HS-27A (cell line): ENCODE data around the gene SLC22A31.

Experiments used
- DNase-seq: peaks from one replicate; pipeline ENCODE4 v3.0.0-alpha.2; 2012; ENCODE audit warnings: low read depth, missing footprints

Gene SLC22A31

DNA sequence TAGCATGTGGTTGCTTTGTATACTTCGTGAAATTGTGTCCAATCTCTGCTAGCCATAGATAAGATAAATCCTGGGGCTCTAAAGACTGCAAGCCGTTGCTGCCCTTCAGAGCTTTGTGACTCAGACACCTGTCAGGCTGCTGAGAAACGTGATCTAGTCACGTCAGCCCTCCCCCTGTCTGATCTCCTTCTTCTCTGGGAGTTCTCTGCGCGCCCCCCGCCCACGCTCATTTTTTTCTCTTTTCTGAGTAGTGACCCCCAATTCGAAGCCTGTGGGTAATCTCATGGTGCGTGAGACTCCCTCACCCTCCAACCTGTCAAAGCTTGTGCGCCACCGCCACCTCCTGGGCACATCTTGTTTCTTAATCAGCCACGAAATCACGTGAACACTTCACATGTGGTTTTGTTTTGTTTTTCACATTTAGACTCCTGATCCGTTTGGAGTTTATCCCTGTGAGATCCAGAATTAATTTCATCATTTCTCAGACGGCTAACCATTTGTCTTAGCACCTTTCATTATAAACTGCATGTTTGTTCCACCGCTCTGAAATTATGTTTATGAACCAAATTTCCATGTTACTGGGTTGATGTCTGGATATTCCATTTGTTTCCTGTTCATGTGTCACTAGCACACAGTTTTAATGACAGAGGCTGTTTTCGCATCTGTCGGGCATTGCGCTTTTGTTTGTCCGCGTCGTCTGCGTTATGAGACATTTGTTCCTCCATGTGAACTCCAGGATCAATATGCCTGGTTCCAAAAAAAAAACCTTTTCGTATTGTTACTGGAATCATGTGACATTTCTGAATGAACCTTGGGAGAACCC lies 16.2 kb upstream of the SLC22A31 start:
- DNase-seq: no peak

DNA sequence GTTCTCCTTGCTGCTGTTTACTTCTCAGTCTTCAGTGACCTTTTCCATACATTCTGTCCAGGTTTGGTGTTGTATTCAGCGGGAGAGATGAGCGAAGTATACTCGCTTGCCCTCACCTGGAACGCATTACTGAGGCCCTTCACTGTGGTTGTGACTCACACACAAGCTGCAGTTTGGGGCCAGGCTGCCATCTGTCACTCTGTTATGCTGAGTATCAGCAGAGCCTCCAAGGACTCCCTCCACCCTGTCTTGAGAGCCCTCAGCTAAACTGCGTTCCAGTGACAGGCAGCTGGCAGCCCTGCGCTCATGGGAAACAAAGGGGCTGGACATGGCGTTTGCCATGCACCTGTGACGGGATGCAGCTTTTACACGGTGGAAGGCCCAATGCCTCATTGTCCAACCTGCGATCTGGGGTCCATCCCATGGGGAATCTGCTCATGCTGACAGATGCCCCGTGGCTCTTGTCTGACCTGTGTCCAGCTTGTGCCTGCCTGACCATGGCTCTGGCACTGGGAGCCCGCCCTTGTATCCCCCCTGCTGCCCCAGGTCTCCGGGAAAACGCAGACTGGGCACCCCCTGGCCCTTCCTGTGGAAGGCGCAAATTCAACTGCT lies 10.7 kb upstream of the SLC22A31 start:
- DNase-seq: no peak

DNA sequence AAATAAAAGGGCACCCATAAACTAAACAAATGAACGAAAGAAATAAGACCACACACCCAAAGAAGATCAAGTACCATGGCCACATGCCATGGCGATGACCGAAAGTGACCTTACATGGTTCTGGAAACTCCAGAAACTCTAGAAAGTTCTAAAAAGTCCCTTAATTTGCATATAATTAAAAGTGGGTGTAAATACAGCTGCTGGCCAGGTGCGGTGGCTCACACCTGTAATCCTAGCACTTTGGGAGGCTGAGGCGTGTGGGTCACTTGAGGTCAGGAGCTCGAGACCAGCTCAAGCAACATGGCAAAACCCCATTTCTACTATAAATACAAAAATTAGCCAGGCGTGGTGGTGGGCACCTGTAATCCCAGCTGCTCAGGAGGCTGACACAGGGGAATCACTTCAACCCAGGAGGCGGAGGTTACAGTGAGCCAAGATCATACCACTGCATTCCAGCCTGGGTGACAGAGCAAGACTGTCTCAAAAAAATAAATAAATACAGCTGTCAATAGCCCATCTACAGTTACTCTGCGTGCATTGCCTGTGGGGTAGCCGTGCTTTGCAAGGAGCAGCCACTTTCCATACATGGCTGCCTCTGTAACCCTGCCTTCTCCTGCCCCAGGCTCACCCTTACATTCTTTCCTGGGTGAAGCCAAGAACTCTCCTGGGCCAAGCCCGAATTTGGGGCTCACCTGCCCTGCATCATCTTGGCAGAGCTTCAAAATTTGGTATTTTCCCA lies 10.0 kb upstream of the SLC22A31 start:
- DNase-seq: no peak

DNA sequence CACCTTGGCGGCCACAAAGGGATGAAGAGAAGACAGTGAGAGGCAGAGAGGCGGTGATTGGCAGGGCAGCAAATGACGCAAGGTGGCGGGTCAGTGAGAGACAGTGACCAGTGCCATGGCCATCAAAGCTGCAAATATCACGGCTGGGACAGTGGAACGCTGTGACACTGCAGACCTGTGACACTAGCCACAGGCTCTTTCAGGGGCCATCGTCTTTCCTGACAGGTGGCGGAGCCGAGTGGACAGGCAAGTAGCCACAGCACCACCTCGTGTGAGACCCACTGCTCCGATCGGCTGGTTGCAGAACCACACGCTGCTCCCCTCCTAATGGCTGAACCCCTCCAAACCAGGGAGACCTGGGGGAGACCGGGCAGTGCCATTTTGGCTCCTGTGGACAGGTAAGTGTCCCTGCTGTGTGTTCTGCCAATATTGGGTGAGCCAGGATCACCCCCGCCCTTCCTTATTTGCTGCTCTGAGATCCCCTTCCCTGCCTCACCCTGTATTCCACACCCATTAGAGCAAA lies 9.2 kb upstream of the SLC22A31 start:
- DNase-seq: no peak

DNA sequence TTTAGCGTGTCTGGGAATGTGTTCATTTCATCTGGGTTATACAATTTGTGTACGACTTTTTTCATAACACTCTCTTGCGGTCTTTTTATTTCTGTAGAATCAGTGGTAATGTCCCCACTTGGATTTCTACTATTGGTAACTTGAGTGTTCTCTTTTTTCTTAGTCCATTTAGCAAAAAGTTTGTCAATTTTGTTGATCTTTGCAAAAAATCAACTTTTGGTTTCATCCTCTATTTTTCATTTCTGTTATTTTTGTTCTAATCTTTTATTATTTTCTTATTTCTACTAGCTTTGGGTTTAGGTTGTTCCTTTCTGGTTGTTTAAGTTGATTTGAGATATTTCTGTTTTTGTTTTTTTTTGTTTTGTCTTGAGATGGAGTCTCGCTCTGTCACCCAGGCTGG lies 7.7 kb upstream of the SLC22A31 start:
- no peak for DNase-seq

DNA sequence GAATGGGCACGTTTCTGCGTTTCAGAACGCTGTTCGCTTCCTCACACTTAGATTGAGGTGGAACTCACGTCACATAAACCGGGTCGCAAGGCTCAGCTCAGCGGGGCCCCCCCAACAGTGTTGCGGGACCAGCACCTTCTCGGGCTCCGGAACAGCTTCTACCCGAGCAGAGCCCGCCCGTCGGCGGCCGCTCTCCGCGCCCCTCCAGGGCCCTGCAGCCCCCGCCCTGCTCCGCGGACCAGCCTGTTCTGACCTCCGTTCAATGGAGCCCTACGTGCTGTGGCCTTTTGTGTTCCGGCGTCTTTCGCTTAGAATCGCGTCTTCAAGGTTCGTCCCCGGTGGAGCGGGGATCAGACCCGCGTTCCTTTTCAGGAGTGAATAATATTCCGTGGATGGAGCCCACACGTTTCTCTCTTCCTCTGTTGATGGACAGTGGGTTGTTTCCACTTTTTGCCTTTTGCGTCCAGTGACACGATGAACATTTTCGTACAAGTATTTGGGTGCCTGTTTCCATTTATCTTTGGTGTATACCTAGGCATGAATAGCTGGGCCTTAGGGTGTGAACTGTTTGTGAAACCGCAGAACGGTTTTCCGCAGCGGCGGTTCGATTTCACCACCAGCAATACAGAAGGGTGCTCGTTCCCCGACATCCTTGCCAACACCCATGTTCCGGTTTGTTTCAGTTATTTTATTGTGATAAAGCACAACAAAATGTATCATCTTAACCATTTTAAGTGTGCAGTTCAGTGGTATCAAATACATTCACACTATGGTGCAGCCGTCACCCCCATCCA lies 2.3 kb upstream of the SLC22A31 start:
- no peak for DNase-seq

DNA sequence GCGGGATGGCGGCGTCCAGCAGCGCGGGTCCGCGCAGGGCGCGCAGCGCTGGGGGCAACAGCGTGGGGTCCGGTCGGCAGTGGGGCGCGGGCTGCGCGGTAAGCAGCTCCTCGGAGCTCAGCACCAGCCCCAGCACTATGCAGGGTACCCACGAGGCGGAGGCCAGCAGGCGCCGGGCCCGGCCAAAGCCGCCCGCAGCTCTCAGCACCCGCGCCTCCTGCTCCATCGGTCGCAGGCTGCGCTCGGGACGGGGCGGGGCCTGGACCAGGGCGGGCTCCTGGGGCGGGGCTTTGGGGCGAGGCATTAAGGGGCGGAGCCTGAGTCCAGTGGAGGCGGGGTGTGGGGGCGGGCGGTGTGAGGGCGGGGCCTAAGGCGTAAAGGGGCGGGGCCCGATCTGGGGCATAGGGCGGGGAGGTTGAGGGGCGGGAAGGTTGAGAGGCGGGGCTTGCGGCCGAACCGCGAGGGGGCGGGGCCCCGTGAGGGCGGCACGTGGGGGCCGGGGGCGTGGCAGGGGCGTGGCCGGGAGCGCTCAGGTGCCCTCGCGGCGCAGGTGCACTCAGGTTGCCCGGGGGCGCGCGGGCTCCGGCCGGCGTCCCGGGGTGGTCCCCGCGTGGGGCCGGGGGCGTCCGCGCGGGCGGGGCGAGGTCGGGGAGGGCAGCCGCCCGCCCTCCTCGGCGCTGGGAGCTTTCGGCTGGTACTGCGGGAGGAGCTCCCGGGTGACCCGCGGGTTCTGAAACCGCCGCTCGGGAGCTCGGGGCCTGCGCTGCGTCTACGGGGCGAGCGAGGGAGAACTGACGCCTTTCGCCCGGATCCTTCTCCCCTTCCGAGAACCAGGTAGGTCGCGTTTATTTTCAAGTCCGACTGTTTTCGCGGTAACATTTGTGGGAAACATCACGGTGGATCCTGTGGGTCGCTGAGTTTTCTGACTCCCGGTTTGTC lies 1.4 kb upstream of the SLC22A31 start:
- DNase-seq: no peak

DNA sequence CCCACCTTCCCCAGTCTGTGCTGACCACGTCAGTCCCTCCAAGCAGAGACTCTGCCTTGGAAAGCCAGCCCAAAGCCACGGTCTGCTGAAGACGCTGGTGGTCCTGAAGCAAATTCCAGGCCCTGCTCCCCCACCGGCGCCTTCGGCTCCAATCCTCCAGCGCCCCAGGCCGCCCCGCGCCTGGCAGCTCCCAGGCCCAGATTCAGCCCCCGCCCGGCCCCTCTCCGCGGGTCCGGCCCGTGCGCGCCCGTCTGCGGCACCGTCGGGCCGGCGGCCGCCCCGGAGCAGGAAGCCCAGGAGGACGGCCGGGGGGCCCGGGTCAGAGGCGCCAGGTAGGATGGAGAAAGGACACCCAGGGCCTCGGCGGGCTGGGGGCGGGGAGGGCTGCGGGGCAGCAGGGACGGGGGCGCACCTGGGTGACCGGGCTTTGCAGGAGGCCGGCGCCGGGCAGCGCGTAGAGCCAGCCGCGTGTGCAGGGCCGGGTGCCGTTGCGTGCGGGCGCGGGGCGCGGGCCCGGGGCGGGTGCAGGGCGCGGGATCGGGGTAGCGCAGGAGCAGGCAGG lies 594 bp upstream of the SLC22A31 start:
- DNase-seq: no peak

GRCh38 chr16:89199241-89200123 lies 855 bp downstream of the SLC22A31 start:
- DNase-seq: no peak

- DNase-seq: no peak
Observed at GRCh38 chr16:89198417-89199240, 1.7 kb downstream of the SLC22A31 start.

- no peak for DNase-seq
Observed at GRCh38 chr16:89197633-89198416, 2.5 kb downstream of the SLC22A31 start.

DNA sequence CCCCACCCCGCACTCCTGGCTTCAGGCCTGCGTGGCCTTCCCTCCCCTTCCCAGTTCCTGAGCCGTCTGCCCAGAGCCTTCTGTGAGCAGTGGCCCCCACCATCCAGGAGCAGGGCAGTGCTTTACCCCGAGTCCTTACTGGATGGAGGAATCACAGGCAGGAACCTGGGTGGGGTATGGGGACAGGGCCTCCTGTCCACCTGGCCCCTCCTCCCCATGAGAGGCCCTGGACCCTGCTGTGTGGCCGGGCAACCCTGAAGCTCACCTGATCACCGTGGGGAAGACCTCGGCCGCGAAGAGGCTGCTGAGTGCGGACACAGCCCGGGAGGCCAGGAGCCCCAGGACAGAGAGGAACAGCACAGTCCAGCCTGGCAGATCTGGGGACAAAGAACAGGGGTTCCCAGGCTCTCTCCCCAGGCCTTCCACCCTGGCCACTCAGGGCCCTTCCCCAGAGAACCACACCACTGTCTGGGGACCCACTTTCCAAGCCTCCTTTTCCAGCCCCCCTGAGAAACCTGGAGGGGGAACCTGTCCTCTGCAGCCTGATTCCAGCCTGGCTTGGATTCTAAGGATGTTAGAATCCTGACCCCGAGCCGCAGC lies 3.2 kb downstream of the SLC22A31 start:
- DNase-seq: no peak

DNA sequence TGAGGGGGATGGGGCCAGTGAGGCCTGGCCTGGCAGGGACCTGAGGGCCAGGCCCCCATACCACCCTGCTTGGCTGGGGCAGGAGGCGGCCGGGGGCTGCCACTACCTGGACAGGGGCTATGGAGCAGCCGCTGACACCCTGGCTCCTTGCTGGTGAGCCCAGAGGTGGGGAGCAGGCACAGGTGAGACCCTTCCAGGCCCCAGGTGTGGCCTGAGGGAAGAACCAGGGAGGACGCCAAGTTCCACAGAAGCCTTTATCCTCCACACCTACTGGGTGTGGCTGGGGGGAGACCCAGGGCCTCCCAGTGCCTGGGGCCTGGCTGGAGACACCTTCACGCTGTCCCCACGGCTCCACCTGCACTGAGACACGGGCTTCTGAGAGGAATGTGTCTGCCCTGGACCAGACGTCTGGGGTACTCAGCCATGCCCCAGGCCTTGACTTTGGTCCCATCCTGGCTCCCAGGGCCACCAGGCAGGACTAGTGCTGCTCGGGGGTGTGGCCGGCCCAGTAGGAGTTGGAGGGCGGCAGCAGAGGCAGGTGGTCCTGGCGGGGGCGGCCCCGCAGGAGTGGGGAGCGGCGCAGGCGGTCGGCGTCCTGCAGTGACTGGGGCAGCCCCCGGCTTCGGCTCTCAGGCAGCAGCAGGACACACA lies 4.7 kb downstream of the SLC22A31 start:
- DNase-seq: no peak

- DNase-seq: no peak
Observed at GRCh38 chr16:89194340-89195311, 5.7 kb downstream of the SLC22A31 start.

DNA sequence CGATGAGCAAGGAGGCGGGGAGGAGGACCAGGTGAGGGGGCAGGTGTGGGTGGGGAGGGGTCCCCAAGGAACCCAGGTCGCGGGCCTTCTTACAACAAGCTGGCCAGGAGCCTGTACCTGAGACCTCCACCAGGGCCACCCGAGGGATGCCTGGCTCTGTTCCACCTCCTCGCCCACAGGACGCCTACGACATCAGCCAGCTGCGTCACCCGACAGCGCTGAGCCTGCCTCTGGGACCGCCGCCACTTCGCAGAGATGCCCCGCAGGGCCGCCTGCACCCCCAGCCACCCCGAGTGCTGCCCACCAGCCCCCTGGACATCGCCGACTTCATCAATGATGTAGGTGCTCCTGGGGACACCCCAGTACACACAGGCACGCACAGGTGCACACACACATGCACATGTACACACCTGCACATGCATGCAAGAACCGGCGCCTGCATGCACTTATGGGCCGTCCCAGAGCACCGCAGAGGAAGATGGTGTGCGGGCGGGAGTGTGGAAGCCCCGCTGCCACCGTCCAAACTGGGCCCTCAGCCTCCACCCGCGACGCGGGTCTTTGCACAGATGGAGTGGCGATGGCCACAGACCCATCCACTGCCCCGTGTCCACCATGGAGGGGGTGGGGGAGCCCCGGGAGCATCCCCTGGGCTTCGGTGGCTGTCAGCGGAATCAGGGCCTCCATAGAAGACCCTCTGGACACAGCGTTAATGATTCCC lies 6.6 kb downstream of the SLC22A31 start:
- no peak for DNase-seq
